Activated CD8-positive, alpha-beta memory T cell treated with anti-CD3 and anti-CD28 coated beads, Interleukin-2, amount 50 U/mL, for 48 hours (primary cell): ENCODE measurements around the gene ACADSB.
A peak's percentile ranks its signal among the peaks of the same experiment; 100 is the strongest.

Experiments used
- DNase-seq: peaks from one replicate; pipeline ENCODE4 v3.0.0-alpha.2; 2020

Gene ACADSB

GRCh38 chr10:123007558-123008354, 1.1 kb upstream of the ACADSB start:
- peak; percentile 59 for DNase-seq

GRCh38 chr10:123009105-123009820, 457 bp downstream of the ACADSB start:
- DNase-seq = peak; percentile 58

- DNase-seq = no peak
Measured at GRCh38 chr10:123011987-123012386, 3.2 kb downstream of the ACADSB start.

- no peak for DNase-seq
Measured at GRCh38 chr10:123013456-123014419, 4.9 kb downstream of the ACADSB start.

GRCh38 chr10:123014772-123015171, 6.0 kb downstream of the ACADSB start:
- DNase-seq = no peak

GRCh38 chr10:123016228-123016627, 7.4 kb downstream of the ACADSB start:
- DNase-seq = no peak

GRCh38 chr10:123017421-123018165, 8.8 kb downstream of the ACADSB start:
- no peak for DNase-seq

- DNase-seq = no peak
Measured at GRCh38 chr10:123018531-123018930, 9.7 kb downstream of the ACADSB start.

- DNase-seq = no peak
Measured at GRCh38 chr10:123019264-123019663, 10.5 kb downstream of the ACADSB start.

- no peak for DNase-seq
Measured at GRCh38 chr10:123019941-123020703, 11.3 kb downstream of the ACADSB start.

GRCh38 chr10:123021517-123021916, 12.7 kb downstream of the ACADSB start:
- no peak for DNase-seq

- no peak for DNase-seq
Measured at GRCh38 chr10:123024540-123024939, 15.7 kb downstream of the ACADSB start.

- no peak for DNase-seq
Measured at GRCh38 chr10:123026302-123026701, 17.5 kb downstream of the ACADSB start.

GRCh38 chr10:123027861-123028260, 19.1 kb downstream of the ACADSB start:
- DNase-seq = no peak

GRCh38 chr10:123031124-123031523, 22.3 kb downstream of the ACADSB start:
- no peak for DNase-seq

- DNase-seq = no peak
Measured at GRCh38 chr10:123034332-123034731, 25.5 kb downstream of the ACADSB start.

- no peak for DNase-seq
Measured at GRCh38 chr10:123035467-123036086, 26.8 kb downstream of the ACADSB start.

GRCh38 chr10:123038782-123039631, 30.2 kb downstream of the ACADSB start:
- no peak for DNase-seq

- no peak for DNase-seq
Measured at GRCh38 chr10:123039632-123039930, 30.8 kb downstream of the ACADSB start.

GRCh38 chr10:123042708-123043408, 34.1 kb downstream of the ACADSB start:
- DNase-seq = no peak
